ENCODE data around the gene PER2.
A peak's percentile ranks its signal among the peaks of the same experiment; 100 is the strongest.

The PER2 gene

DNA sequence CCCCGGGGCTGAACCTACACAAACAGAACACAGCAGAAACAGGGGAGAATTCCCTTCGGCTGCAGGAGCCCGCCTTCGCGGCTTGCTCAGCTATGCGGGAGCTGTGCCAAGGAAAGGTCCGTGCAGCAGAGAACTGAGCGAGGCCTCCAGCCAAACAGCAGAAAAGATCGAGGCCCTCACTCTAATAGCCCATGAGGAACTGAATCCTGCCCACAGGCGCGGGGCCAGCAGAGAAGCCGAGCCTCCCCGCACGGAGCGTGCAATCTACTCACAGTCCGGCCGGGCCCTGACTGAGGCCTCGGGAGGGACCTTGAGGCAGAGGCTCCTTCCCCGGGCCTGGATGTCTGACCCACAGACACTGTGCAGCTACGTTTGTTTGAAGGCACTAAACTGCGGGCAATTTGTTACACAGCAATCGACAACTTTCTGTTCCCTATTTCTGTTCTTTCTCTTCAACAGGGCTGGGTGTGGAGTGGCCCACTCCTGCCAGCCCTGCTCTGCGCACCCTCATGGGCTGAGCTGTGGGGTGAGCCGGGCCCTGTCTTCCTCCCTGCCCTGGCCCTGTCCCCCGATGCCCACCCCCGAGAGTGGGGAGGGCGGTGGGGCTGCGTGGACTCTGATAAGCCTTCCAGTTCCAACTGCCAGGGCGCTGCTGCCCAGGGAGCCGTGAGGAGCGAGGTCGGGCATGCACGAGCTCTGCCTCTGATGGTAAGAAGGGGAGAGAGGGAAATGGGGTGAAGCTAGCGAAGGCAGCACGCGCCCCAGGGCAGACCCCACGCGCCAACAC, 62.3 kb downstream of the PER2 start:
- no peak for DNase-seq

DNA sequence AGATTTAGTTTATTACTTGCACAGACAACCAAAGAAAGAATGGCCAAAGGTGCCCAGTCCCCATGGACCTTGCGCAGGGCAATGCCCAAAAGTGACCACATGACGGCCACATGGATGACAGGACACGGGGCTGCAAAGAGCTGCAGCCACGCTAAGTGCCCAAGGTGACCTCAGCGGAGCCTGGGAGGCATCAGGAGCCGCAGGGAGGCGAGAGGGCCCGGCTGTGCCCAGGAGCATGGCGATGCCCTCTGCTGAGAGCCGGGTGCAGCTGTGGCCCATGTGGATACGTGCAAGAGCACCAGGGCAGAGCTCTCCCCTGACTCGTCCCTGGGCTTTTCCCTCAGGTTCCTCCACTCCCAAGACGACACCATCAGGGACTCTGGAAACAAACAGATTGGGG, 63.3 kb downstream of the PER2 start:
- DNase-seq: no peak

DNA sequence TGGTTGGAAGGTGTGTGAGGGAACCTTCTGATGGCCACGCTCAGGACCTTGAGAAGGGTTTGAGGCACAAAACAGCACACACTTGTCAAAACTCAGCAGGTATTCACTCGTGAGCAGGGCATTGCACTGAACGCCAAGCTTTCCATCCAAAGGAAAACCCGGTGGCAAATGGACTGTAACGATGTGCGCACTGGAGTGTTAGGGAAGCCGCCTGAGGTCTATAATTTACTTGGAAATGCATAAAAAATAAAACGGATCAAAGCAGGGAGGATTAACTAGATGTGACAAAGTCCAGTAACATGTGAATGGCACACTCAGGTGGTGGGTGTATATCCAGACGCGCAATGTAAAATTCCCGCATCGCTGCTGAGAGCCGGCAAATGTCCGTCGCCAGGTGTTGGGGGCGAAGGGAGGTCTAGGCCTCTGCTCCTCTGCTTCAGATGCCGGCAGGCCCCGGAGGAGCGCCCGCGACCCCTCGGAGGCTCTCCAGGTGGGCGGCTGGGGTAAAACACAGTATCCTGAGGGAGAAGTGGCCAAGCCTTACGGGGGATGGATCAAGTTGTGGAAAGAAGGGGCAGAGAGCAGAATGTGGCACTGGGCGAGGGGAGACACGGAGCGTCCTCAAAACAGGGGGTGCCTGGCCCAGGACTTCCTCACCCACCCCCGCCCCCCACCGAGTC, 63.9 kb downstream of the PER2 start:
- no peak for DNase-seq

DNA sequence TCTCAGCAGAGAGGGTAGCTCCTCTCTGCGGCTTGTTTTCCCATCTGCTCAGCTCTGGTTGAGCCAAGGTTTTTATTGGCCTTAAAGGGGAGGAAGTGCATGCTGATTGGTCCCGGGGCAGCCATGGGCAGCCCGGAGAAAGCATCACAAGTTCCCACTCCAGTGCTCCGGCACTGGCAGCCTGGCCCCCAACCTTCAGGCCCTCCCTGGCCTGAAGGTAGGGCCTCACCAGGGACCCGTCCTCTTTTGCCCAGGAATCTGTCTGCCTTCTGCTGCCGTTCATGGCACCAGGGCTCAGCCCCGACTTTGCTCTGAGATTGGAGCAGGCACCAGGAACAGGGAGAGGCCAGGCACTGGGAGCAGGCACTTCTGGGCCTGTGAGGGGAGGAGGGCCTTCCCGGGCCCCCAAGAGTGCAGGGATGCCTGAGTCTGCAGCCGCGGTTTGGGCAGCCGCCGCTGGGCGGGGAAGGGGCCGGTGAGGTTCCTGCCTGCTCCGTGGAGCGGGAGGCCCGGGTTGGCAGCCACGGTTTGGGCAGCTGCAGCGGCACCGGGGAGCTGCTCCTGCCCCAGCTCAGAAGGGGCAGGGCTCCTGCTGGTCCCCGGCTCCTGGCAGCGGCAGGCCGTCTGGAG, 67.4 kb downstream of the PER2 start:
- peak; percentile 63 to 75 for DNase-seq

DNA sequence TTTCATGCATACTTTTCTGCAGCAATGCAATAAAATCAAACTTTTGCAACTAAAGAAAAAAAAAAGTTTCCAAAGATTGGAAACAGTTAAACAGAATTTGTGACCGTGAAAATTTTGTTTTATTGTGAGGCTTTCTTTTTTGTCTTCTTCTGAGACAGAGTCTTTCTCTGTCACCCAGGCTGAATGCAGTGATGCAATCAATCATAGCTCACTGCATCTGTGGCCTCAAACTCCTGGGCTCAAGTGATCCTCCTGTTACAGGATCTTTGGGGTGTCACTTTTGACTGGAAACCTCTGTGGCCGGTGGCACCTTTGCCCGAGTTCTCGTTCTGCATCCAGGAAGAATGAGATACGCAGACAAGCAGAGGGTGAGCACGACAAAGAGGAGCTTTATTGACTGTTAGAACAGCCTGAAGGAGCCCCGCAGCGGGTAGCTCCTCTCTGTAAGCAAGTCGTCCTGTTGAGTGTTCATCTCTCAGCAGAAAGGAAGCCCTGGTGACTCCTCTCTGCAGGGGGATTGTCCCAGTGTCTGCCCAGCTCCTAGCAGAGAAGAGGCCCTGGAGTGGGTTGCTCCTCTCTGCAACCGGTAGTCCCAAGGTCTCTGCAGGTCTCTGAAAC, 68.0 kb downstream of the PER2 start:
- no peak for DNase-seq

DNA sequence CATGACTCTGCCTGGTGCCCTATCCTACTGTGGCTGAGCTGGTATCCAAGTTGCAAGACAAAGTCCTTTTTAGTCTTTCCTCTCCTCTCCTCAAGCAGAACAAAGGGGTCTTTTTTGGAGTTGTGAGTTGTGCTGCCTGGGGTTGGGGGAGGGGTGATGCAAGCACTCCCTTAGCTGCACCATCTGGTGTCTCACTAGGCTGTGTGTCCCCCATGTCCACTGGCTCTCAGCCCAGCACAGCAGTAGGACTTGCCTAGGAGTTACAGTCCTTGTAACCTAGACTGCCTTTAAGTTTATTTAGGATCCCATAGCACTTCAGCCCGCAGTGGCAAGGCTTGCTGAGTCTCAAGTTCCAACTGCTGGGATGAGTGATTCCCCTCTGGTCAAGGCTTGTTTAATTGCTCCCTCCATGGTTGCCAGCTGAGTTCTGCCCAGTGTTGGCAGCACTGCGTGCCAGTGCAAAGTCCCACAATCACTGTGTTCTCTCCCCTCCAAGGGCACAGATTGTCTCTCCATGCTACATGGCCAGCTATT, 71.7 kb downstream of the PER2 start:
- DNase-seq: no peak

DNA sequence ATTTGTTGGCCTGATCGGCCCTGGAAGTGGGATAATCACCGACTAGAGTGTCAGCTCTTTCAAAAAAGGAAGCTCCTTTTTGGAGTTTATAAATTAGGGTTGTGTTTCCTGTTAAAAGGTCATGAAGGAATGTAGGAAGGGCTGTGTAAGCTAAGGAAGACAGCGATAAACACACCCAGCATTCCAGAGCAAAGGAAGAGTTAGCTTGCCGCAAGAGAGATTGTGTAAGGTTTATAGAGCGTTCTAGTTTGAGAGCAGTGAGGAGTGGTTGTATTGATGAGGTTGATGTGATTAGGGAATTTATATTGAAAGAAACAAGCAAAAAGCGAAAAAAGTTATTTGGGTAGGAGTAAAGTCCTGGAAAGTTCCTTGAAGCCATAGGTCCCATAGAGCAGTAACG, 81.4 kb downstream of the PER2 start:
- DNase-seq: no peak

DNA sequence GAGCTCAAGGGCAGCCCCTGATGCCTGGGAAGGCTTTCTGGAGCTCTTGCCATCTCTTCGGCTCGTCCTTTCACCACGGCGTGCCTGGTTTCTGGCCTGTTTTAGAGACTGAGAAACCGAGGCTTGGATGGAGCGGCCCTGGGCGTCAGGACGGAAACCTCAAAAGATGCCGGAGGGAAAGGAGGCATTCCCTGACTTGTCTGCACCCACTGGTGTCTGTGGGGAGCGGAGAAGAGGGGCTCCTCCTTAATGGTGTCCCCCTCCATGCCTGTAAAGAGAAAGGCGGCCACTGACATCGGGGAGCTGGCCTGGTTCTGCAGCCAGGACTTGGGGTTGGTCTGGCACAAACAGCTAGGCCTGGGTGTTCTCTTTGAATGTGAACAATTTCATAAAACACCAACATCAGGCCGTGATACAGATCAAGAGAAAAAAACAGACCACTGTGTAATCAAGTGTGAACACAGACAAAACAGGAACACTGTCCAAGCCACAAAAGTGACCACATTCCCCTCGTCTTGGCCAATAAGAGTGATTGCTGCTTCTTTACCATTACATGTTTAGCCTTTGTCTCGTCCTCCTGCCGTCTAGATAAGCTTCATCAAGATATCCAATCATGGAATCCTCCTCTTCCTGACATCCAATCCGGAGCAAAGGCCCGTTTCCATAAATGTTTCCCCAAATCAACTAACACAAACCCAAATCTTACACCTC, 84.3 kb downstream of the PER2 start:
- peak in 1 of 2 experiments; percentile 50 for DNase-seq

DNA sequence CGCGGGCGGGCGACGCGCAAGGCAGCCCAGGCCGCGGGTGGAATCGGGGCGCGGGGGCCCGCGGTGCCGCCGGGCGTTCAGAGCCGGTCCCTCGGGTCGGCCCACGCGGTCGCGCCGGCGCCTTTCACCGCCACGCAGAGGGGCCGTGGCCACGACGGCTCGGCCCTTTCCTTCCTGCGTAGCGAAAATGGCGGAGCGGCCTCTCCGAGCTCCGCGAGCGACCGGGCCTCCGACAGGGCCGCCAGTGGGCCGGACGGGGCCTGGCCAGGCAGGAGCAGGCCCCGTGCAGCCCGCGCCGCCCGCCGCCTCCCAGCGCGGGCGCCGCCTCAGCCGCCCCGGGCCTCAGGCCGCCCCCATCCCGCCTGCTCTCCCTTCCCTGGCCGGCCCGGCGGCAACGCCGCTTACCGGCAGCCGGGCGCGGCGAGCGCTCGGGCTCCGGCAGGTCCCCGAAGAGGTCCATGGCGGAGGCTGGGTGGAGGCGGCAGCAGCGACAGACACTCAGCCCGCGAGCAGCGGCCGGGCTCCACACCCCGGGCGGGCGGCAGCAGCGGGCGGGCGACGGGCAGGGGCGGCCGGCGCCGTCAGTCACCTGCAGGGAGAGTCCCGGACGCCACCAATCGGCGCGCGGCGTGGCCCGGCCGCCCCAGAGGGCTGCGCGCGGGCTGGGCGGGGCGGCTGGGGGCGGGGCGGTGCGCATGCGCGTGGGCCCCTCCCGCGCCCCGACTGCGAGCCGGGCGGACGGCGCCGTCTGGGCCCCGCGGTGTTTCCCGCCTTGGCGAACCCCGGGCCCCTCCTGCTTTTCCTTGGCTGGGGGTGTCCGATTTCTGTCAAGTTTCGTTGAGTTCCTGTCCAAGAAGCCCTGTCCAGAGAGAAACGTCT, 85.1 kb downstream of the PER2 start, which contains the start of gene ILKAP:
Gene ILKAP, minus strand, starts transcription at position 602 of the 879 bp plus-strand sequence. Its CDS starts 142 bp downstream, at position 460.
- peak; percentile 79 to 84 for DNase-seq

DNA sequence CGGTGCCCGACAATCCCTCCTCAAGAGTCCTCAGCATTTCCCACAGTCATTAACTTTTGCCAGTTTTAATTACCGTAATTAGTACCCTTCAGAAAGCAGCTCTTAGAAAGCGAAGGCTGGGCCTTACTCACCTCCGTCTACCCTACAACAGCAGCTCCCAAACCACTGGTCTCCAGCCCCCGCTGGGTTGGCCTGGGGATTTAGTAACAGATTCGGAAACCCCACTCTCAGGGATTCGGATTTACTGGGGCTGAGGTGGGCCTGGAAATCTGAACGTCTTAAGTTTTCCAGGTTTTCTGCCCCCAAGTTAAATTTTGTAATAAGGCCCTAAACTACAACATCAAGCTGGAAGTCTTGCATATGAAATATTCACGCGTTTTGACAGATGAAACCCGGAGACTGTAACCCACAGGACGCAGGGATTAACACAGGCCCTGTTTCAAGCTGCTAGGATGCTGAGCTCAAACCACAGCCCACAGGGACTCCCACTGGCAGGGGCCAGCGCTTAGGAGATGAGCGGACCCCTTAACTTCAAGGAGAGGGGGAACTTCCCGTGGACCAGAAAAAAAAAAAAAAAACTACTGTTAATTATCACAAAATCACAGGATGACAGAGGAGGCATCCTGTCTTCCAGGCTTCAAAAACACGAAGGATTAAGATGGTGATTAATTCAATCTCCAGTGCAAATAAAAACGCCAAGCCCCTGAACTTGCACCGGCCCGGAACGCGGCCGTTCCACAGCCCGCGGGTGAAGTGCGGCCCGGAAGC, 85.9 kb downstream of the PER2 start:
- no peak for DNase-seq

All from SHP77 (cell line).